ENCODE data around the gene ZDHHC14.

The ZDHHC14 gene

GRCh38 chr6:157538168-157538567 lies 157.2 kb downstream of the ZDHHC14 start:
- DNase-seq = no peak

GRCh38 chr6:157538698-157539097 lies 157.7 kb downstream of the ZDHHC14 start:
- DNase-seq = no peak

GRCh38 chr6:157539421-157539822 lies 158.4 kb downstream of the ZDHHC14 start:
- DNase-seq = no peak

- no peak for DNase-seq
Measured at GRCh38 chr6:157539900-157540752, 159.1 kb downstream of the ZDHHC14 start.

- no peak for DNase-seq
Measured at GRCh38 chr6:157541618-157542413, 160.8 kb downstream of the ZDHHC14 start.

GRCh38 chr6:157542414-157543160 lies 161.6 kb downstream of the ZDHHC14 start:
- DNase-seq = no peak

- DNase-seq = no peak
Measured at GRCh38 chr6:157546321-157546720, 165.3 kb downstream of the ZDHHC14 start.

GRCh38 chr6:157547112-157547511 lies 166.1 kb downstream of the ZDHHC14 start:
- DNase-seq = no peak

- DNase-seq = no peak
Measured at GRCh38 chr6:157548635-157549467, 167.9 kb downstream of the ZDHHC14 start.

GRCh38 chr6:157549468-157549745 lies 168.4 kb downstream of the ZDHHC14 start:
- no peak for DNase-seq

GRCh38 chr6:157550114-157550989 lies 169.4 kb downstream of the ZDHHC14 start:
- DNase-seq = no peak

GRCh38 chr6:157551041-157551832 lies 170.2 kb downstream of the ZDHHC14 start:
- no peak for DNase-seq

- no peak for DNase-seq
Measured at GRCh38 chr6:157552081-157552747, 171.2 kb downstream of the ZDHHC14 start.

GRCh38 chr6:157552820-157553485 lies 172.0 kb downstream of the ZDHHC14 start:
- DNase-seq = no peak

GRCh38 chr6:157554747-157555146 lies 173.8 kb downstream of the ZDHHC14 start:
- DNase-seq = no peak

GRCh38 chr6:157555455-157556143 lies 174.6 kb downstream of the ZDHHC14 start:
- no peak for DNase-seq

- DNase-seq = no peak
Measured at GRCh38 chr6:157556144-157556645, 175.2 kb downstream of the ZDHHC14 start.

- no peak for DNase-seq
Measured at GRCh38 chr6:157556671-157557430, 175.9 kb downstream of the ZDHHC14 start.
